Parathyroid adenoma (tissue), 2 donors: ENCODE results near the gene OTOP3.
"Not testable (repeated sequence)": the region's sequence is repeated elsewhere in the genome, so short reads cannot be mapped to it uniquely, and the experiment has no call there.

Experiments used
- H2AFZ ChIP-seq: fragments of 300-600 bp; sonication (generic); one replicate; pipeline ENCODE4 v1.7.0; 2017; ENCODE audit warnings: antibody characterized with exemption, mild to moderate bottlenecking
- H3K27ac ChIP-seq: fragments of 300-600 bp; sonication (generic); one replicate; pipeline ENCODE4 v1.7.0; 2017
- H3K27me3 ChIP-seq: fragments of 300-600 bp; sonication (generic); one replicate; pipeline ENCODE4 v1.7.0; 2017; ENCODE audit warnings: low read length; ENCODE audit not compliant: control insufficient read depth, insufficient read depth
- H3K36me3 ChIP-seq: fragments of 300-600 bp; sonication (generic); one replicate; pipeline ENCODE4 v1.7.0; 2017; ENCODE audit warnings: low read length; ENCODE audit not compliant: control insufficient read depth, insufficient read depth
- H3K4me1 ChIP-seq: fragments of 300-600 bp; sonication (generic); one replicate; pipeline ENCODE4 v1.7.0; 2017; ENCODE audit warnings: control low read depth
- H3K4me2 ChIP-seq: fragments of 300-600 bp; sonication (generic); one replicate; pipeline ENCODE4 v1.7.0; 2017; ENCODE audit warnings: low read length
- H3K4me3 ChIP-seq: fragments of 300-600 bp; sonication (generic); one replicate; pipeline ENCODE4 v1.7.0; 2017; ENCODE audit warnings: low read depth, low read length
- H3K79me2 ChIP-seq: fragments of 300-600 bp; sonication (generic); one replicate; pipeline ENCODE4 v1.7.0; 2017; ENCODE audit warnings: control low read depth
- H3K9ac ChIP-seq: fragments of 300-600 bp; sonication (generic); one replicate; pipeline ENCODE4 v1.7.0; 2017; ENCODE audit warnings: mild to moderate bottlenecking
- H3K9me3 ChIP-seq: fragments of 300-600 bp; sonication (generic); one replicate; pipeline ENCODE4 v1.7.0; 2017; ENCODE audit warnings: low read length; ENCODE audit not compliant: control insufficient read depth
- TF ChIP-seq, protein P1 (sequence below): fragments of 300-600 bp; sonication (generic); IDR thresholded peaks from one replicate; pipeline ENCODE4 v1.7.0; 2017; ENCODE audit warnings: antibody characterized with exemption, mild to moderate bottlenecking
- donor health status: primary hyperparathyroidism.

Gene OTOP3

DNA sequence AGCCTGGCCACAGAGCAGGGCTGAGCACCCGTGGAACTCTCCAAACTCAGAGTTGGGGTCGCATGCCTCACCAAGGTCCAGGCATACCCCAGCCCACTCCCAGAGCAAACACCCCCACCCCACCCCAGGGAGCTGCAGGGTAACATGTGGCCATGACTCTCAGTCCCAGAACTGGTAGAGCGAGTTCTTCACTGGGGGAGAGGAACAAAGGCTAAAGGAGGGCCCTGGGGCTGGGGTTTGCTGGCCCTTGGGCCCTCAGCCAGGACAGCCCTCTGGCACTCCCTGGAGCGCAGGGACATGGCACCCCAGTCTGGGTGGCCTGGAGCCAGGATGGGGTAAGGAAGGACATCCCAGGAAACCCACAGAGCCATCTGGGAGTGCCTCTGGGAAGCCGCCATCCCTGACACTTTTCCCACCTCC lies 32.7 kb downstream of the OTOP3 start:
- no peak overlapping the region for H3K9ac ChIP-seq
- TF ChIP-seq, protein P1, sequence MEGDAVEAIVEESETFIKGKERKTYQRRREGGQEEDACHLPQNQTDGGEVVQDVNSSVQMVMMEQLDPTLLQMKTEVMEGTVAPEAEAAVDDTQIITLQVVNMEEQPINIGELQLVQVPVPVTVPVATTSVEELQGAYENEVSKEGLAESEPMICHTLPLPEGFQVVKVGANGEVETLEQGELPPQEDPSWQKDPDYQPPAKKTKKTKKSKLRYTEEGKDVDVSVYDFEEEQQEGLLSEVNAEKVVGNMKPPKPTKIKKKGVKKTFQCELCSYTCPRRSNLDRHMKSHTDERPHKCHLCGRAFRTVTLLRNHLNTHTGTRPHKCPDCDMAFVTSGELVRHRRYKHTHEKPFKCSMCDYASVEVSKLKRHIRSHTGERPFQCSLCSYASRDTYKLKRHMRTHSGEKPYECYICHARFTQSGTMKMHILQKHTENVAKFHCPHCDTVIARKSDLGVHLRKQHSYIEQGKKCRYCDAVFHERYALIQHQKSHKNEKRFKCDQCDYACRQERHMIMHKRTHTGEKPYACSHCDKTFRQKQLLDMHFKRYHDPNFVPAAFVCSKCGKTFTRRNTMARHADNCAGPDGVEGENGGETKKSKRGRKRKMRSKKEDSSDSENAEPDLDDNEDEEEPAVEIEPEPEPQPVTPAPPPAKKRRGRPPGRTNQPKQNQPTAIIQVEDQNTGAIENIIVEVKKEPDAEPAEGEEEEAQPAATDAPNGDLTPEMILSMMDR = no peak
- peaks cover 6% of the 10 kb centered on the region for H3K79me2 ChIP-seq
- no peak overlapping the region for H3K27ac ChIP-seq
- no peak overlapping the region for H3K4me3 ChIP-seq
- H2AFZ ChIP-seq = no peak overlapping the region
- peaks cover 3% of the 10 kb centered on the region for H3K4me1 ChIP-seq
- H3K27me3 ChIP-seq = no peaks in the 10 kb centered on the region
- H3K36me3 ChIP-seq = no peaks in the 10 kb centered on the region
- no peak overlapping the region for H3K4me2 ChIP-seq
- H3K9me3 ChIP-seq = no peaks in the 10 kb centered on the region

DNA sequence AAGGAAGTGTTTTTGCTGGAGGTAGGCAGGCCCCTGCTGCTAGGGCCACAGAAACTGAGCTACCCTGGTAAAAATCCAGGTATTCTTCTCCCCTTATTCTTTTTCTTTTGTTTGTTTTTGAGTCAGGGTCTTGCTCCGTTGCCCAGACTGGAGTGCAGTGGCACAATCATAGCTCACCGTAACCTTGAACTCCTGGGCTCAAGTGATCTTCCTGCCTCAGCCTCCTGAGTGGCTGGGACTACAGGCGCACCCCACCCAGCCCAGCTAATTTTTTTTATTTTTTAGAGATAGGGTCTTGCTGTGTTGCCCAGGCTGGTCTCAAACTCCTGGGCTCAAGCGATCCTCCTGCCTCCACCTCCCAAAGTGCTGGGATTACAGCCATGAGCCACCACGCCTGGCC lies 33.8 kb downstream of the OTOP3 start:
- not testable (repeated sequence) for H3K4me2 ChIP-seq, H3K4me1 ChIP-seq, H3K9ac ChIP-seq, H3K9me3 ChIP-seq, H3K36me3 ChIP-seq, H3K27ac ChIP-seq, H2AFZ ChIP-seq, H3K27me3 ChIP-seq, H3K4me3 ChIP-seq, H3K79me2 ChIP-seq

DNA sequence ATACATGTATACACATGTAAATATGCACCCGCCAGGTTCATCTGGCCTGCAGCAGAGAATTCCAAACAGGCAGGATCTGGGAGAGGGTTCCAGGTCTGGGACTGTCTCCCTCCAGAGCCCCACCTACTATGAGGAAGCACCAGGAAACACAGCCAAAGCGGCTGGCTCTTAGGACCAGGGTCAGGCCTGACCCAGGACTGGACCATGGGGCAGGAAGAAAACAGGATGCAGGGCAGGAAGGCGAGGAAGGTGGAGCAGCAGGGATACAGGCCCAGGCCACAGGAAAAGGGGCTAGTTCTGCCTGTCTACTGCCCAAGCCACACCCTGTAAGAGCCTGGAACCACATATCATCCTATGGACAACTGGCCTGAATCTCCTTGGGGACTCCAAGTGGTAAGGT lies 34.7 kb downstream of the OTOP3 start:
- Histone ChIP-seq H3K4me2 (peak overlapping the region; percentile 22), H3K27me3 (no peaks in the 10 kb centered on the region), H3K4me3 (peak overlapping the region; percentile 33), H3K79me2 (peaks cover 6% of the 10 kb centered on the region), H3K36me3 (no peaks in the 10 kb centered on the region), H3K9ac (no peak overlapping the region), H3K9me3 (no peaks in the 10 kb centered on the region), H3K4me1 (peaks cover 3% of the 10 kb centered on the region), H2AFZ (no peak overlapping the region), H3K27ac (no peak overlapping the region)
- TF ChIP-seq, protein P1 = no peak

DNA sequence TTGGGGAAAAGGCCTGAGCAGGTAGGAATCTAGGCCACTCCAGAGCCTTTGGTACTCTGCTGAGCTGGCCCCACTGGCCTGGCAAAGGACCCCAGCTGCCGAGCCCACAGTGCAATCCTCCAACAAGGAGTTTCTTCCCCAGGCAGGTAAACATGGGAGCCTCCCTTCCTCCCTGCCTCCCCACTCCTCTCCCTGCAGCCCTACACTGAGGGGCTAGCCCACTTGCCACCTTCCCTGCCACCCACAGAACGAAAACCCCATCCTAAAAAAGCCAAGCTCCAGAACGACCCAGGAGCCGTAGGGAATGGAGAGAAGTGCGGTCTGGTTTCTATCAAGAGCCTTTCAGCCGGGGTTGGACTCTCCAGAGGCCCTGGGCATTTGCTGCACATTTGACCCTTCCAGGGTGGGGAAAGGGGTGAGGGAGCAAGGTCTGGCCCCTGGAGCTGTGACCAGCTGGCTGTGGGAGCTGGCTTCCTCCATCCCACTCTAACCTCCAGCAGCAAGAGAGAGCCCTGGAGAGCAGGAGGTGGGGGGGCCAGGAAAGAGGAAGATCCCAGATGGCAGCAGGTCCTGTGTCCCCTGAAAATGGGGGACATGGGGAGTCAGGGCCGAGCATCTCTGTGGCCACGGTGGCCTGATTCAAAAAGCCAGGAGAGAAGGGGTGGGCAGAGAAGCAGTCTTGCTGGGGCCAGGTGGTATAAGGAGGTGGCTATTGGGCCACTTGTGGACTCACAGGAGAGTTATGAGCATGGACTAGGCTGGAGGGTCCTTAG lies 35.6 kb downstream of the OTOP3 start:
- Histone ChIP-seq H3K36me3 (no peaks in the 10 kb centered on the region), H3K4me3 (peak overlapping the region; percentile 68), H3K9me3 (no peaks in the 10 kb centered on the region), H3K27ac (no peak overlapping the region), H3K4me1 (peaks cover 3% of the 10 kb centered on the region), H3K27me3 (no peaks in the 10 kb centered on the region), H3K9ac (no peak overlapping the region), H3K4me2 (peak overlapping the region; percentile 88), H2AFZ (peak overlapping the region; percentile 93), H3K79me2 (peaks cover 6% of the 10 kb centered on the region)
- TF ChIP-seq, protein P1 = no peak

DNA sequence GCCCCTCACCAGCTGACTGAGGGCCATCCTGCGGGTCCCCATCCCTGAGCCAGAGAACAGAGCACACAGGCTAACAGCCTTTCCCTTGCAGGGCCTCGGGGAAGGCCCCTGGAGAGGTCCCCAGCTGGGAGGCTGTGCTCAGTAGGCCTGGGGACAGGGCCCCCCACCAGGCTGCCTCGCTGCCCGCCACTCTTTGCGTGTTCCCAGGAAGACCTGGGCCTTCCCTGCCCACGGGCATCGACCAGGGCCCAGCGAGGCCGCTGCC lies 36.1 kb downstream of the OTOP3 start:
- no peak overlapping the region for H3K9ac ChIP-seq
- H3K27ac ChIP-seq = peak overlapping the region; percentile 15
- peak overlapping the region; percentile 93 for H2AFZ ChIP-seq
- peak overlapping the region; percentile 68 for H3K4me3 ChIP-seq
- H3K9me3 ChIP-seq = no peaks in the 10 kb centered on the region
- H3K4me1 ChIP-seq = peaks cover 3% of the 10 kb centered on the region
- no peaks in the 10 kb centered on the region for H3K27me3 ChIP-seq
- TF ChIP-seq, protein P1 = no peak
- no peaks in the 10 kb centered on the region for H3K36me3 ChIP-seq
- H3K4me2 ChIP-seq = peak overlapping the region; percentile 88
- peaks cover 6% of the 10 kb centered on the region for H3K79me2 ChIP-seq
